HG03045 (cell line): Measurements from ENCODE around the gene EXT2.

Experiments
- ATAC-seq: cut with Tn5 transposase; IDR thresholded peaks from one replicate; pipeline ENCODE4 v1.9.1; 2021; ENCODE audit warnings: mild to moderate bottlenecking, moderate library complexity; ENCODE audit not compliant: unreplicated experiment

The EXT2 gene

GRCh38 chr11:44263738-44264437, 168.4 kb downstream of the EXT2 start:
- ATAC-seq = no peak

DNA sequence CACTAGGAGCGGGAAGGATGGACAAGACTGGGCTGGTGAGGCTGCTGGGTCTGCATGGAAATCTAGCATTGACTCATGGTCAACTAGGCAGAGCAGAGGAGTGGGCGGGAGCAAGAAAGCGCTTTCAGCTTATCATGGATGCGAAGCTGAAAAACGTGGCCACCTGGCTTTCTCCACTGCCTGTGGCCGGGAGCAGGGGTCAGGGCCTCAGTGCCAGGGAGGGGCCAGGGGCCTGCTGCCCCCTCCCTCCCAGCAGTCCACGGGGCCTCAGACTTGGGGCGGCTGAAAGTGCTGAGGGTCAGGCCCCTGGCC, 168.9 kb downstream of the EXT2 start:
- ATAC-seq = no peak

GRCh38 chr11:44264761-44265160, 169.3 kb downstream of the EXT2 start:
- no peak for ATAC-seq

DNA sequence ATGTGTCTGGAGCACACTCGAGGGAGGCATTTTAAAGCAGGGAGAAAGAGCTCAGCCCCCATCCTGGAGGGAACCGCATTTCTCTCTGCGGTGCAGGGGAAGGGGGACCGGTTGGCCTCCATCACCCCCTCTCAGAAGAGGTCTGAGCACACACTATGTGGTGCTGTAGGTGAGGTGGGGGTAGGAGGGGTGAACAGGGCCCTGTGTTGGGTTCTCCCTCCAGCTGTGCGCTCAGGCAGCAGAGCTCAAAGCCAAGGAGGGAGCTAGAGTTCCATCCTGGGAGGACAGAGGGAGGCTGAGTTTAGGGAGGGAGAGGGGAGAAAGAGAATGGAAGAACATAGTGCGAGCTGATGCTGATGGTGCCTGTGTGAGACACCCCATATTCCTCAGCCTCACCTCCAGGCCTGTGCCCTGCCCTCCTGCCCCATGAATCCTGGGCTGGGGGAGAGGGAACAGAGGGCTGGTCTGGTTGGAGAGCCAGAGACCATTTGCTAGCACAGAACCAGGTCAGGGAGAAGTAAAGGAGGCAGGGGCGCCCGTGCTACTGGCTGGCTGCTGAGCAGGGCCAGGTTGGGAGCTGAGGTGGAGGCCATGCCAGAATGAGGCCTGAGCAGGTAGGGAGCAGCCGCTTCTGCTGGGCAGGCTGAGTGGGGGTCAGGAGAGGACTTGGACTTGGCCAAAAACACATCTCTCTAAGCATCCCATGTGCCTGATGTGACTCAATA, 170.7 kb downstream of the EXT2 start:
- no peak for ATAC-seq

- ATAC-seq = no peak
Observed at GRCh38 chr11:44267006-44267749, 171.7 kb downstream of the EXT2 start.

DNA sequence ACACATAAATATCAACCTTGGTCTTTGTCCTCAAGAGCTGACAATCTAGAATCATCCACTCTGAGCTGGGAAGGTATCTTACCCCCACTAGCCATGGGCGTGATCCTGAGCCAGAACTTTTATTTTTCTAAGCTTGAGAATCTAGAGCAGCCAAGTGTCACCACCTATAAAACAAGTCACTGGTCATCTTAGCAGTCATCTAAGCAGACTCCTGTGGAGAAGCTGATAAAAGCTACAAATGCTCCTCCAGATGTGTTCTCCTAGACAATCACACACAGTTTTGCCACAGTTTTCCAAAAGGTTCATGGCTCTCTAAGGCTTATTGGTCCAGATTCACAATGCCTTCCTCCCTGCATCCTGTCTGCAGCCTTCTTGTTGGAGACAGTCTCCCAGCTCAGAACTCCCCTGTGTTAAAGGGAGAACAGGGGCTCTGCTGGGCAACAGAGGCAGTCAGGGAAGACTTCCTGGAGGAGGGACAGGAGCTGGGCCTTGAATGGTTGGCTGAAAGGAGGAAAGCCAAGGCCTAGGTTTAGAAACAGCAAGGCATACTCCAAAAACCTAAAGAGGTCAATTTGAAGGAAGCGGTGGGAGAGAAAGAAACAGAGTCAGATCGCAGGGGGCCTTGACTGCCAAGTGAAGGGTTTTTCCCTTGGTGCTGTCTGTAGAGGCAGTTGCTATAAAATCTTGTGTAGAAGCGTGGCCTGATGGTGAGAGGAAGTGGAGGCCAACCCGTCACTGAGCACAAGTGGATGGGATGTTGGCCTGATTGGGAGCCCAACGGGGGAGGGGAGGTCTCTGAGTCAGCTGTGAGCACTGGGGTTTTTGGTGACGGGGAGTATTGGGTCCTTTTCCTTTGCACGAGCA, 172.5 kb downstream of the EXT2 start:
- ATAC-seq = no peak

DNA sequence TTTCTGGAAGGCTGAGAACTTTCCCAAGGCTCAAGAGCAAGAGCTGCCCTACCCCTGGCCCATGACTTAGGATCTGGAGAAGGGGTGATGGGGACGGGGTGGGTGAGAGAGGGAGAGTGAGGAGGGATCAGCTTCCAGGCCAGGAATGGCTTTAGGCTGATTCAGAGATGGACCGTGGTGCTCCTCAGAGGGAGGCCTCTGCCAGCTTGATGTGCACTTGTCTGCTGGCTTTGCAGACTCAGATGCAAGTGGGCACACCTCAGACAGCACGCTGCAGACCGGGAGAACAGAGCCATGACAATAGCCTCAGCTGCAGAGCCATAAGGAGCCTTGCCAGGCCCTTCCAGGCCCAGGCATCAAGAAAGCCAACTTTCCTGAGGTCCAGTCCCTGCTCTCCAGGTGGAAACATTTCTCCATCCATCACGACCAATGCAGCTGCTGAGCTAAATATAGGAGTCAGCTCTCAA, 173.2 kb downstream of the EXT2 start:
- ATAC-seq = no peak

DNA sequence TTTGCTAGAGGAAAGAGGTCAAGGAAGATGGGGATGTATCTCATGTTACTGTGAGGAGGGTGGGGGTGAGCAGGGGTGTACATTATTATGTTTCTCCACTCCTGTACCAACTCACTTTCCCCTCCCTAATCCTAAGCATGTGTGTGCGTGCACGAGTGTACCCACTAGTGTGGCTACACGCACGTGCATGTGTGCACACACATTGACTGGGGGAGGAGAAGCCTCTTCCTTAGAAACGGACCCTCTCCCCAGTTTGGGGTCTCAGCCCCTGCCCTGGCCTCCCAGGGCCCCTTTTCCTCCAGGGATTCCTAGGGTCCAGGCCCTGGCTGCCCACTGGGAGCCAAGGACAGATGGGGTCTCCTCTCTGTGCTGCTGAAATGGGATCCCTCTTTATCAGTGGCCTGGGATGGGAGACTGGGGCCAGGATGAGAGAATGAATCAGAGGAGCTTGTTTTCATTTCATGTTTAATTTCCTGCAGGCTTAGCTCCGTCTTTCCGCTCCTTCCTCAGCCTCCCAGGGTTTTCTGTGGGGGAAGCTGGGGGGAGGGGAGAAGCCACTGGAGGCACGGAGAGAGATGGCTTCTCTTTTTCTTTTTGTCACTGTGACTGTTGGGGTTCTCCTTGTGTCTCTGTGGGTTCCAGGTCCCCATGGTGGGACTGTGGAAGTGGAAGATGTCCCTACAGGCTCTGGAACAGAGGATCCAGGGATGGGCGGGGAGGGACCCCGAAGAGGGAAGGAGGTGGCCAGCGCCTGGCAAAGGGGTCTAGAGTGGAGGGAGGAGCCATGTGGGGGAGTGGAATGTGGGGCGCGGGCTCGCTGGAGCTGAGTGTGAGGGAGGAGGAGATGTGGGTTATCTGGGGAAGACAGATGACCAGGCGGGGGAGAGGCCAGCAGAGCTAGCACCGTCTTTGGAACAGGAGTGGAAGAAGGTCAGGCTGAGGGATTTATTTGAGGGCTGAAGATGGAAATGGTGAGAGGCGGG, 174.2 kb downstream of the EXT2 start:
- no peak for ATAC-seq

- ATAC-seq = no peak
Observed at GRCh38 chr11:44270403-44271273, 175.2 kb downstream of the EXT2 start.

DNA sequence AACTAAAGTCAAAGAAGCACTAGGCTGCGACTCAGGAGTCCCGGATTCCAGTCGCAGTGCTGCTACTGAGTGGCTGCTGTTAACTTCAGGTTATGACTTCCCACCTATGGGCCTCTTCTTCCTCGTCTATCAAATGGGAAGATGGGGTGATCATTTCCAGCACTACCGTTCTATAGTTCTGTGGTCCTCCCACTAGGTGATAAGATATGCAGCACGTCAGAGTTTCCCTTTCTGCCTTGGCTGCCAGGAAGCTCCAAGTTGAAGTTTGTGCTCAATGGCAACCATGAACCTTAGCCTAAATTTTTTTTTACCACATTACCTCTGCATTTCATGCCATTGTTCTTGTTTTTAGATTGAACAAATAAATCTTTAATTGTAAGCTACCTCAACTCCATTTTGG, 175.8 kb downstream of the EXT2 start:
- ATAC-seq = no peak

DNA sequence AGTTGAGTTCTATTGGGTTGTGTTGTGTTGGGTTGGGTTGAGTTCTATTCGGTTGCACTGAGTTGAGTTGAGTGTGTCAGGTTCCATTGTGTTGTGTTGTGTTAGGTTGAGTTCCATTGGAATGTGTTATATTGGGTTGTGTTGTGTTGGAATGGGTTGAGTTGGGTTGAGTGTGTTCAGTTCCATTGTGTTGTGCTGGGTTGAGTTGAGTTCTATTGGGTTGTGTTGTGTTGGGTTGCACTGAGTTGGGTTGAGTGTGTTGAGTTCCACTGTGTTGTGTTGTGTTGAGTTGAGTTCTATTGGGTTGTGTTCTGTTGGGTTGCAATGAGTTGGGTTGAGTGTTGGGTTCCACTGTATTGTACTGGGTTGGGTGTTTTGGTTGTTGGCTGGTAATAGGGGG, 178.9 kb downstream of the EXT2 start:
- no peak for ATAC-seq

GRCh38 chr11:44275241-44275640, 179.8 kb downstream of the EXT2 start:
- ATAC-seq = no peak

GRCh38 chr11:44275961-44276550, 180.6 kb downstream of the EXT2 start:
- no peak for ATAC-seq

- ATAC-seq = no peak
Observed at GRCh38 chr11:44277196-44278090, 182.0 kb downstream of the EXT2 start.

DNA sequence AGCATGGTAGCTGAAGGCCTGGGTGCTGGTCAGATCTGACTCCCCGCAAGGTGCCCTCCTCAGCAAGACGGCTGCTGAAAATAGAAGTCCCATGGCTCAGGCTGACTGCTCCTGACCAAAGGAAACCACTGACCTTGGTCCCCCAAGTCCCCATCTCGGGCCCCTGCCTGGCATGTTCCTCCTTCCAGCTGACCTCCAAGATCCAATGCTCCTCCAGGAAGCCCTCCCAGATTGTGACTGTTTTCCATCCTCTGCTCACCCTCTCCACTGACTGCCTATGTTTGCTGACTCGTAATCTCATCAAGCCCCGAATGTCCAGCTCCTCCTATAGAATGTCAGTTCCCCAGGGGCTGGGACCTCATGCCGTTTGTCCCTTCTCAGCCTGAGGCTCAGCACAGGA, 184.0 kb downstream of the EXT2 start:
- ATAC-seq = no peak

DNA sequence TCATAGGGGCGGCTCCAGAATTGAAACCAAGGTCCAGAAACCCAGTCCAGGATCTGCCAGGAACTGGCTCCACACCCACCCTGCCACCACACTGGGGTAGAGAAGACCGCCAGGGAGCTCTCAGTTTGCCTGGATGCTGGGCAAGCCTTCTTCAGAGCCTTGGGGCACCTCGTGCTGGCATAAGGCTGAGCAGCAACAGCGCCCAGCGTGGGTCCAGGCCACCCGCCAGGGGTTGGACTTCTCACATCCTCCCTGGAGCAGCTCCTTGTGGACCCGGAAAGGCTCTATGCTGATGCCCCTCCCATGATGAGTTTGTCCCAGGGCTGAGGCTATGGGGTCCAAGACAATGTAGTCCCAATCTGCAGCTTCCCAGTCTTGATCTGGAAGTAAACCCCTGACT, 184.8 kb downstream of the EXT2 start:
- no peak for ATAC-seq

DNA sequence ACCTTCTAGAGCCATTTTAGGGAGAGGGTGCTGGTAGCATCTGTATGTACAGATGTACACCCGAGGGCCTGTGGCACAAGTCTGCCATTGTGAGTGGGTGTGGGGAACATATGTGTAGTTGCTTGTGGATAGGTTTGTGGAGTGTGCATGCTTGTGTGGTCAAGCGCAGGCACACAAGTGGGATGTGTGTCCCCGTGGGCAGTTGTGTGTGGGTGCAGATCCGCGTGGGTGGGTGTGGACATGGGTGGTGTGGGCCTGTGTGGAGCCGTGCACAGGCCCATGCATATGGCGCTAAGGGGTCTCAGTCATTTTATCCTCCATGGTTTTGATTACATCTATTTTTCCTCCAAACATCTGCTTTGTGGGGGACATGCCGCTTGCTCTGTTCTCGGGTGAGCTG, 185.7 kb downstream of the EXT2 start:
- no peak for ATAC-seq

- ATAC-seq = no peak
Observed at GRCh38 chr11:44282620-44283019, 187.1 kb downstream of the EXT2 start.
